ENCODE results near the gene TOR1AIP1.
A peak's percentile ranks its signal among the peaks of the same experiment; 100 is the strongest.
"Not testable (repeated sequence)": the region's sequence is repeated elsewhere in the genome, so short reads cannot be mapped to it uniquely, and the experiment has no call there.

The TOR1AIP1 gene

DNA sequence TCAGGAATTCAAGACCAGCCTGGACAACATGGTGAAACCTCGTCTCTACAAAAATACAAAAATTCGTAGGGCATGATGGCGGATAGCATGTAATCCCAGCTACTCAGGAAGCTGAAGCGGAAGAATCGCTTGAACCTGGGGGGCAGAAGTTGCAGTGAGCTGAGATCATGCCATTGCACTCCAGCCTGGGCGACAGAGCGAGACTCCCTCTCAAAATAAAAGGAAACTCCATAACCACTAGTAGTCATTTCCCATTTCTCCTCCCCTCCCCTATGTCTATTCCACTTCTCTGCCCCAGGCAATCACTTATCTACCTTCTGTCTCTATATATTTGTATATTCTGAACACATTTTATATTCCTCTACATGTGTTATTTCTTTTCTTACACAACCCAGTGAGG is 68.6 kb downstream of the TOR1AIP1 start:
- Histone ChIP-seq H3K4me3 (ENCODE audit: low read length) (no peak overlapping the region), H3K4me1 (ENCODE audit: control insufficient read depth, insufficient read depth, low read length) (peaks cover 5% of the 10 kb centered on the region), H3K36me3 (ENCODE audit: control insufficient read depth, insufficient read depth, low read length, severe bottlenecking) (no peaks in the 10 kb centered on the region), H3K9ac (ENCODE audit: low read length) (no peak overlapping the region), H3K27me3 (replicated peaks; ENCODE audit: control insufficient read depth, insufficient read depth, low read length) (no peaks in the 10 kb centered on the region), H3K9me3 (ENCODE audit: control insufficient read depth, low read length) (no peaks in the 10 kb centered on the region)
- DNase-seq (ENCODE audit: low read depth), result no peak

DNA sequence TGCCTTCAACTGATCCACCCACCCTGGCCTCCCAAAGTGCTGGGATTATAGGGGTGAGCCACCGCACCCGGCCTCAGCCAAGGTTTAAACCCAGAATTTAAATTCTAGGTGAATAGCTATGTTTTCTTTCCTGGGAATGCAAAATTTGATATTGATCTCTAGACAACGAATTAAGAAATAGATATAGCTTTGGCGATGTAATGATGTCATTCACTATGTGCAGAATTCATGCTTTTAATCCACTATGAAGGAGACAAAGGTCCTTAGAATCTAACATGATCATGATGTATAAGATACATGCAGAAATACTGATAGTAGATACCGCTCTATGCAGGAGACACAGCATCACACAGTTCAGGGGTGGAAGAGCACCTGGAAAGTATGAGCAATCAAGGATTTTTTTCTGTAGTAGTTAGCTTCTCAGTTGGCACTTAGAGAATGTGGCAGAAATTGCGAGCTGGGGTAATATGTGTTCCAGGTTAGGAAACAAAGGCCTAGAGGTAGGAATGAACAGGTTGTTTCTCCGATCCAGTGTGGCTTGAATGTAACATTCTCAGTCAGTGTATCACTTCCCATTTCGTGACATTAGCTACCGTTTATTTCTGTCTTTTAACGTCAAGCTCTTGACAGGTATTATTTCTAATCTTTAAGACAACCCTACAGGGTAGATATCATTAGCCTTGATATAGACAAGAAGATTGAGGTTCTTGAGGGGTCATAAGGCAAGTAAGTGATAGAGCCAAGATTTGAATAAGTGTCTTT is 69.5 kb downstream of the TOR1AIP1 start:
- peaks cover 12% of the 10 kb centered on the region for H3K4me1 ChIP-seq (ENCODE audit: control insufficient read depth, insufficient read depth, low read length)
- no peaks in the 10 kb centered on the region for H3K36me3 ChIP-seq (ENCODE audit: control insufficient read depth, insufficient read depth, low read length, severe bottlenecking)
- H3K4me3 ChIP-seq (ENCODE audit: low read length), result no peak overlapping the region
- DNase-seq (ENCODE audit: low read depth), result no peak
- H3K27me3 ChIP-seq (replicated peaks; ENCODE audit: control insufficient read depth, insufficient read depth, low read length), result no peaks in the 10 kb centered on the region
- no peak overlapping the region for H3K9ac ChIP-seq (ENCODE audit: low read length)
- H3K9me3 ChIP-seq (ENCODE audit: control insufficient read depth, low read length), result no peaks in the 10 kb centered on the region

DNA sequence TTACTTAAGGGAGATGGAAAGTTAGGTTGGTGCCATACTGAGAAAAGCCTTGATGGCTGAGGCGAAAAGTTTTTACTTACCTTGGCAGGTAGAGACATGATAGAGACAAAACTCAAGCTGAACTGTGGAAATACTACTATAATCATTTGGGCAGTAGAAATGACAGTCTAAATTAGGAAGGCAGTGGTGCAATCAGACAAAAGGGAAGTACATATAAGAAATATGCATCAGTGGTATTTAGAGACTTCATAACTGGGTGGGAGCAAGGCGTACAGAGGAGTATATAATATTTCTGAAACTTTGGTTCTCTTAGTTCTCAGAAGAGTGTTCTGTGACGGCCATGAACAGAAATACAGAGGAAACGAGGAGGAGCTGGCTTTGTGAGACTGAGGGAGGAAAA is 70.1 kb downstream of the TOR1AIP1 start:
- Histone ChIP-seq H3K36me3 (ENCODE audit: control insufficient read depth, insufficient read depth, low read length, severe bottlenecking) (no peaks in the 10 kb centered on the region), H3K9ac (ENCODE audit: low read length) (no peak overlapping the region), H3K27me3 (replicated peaks; ENCODE audit: control insufficient read depth, insufficient read depth, low read length) (no peaks in the 10 kb centered on the region), H3K4me1 (ENCODE audit: control insufficient read depth, insufficient read depth, low read length) (peaks cover 18% of the 10 kb centered on the region), H3K4me3 (ENCODE audit: low read length) (no peak overlapping the region), H3K9me3 (ENCODE audit: control insufficient read depth, low read length) (no peaks in the 10 kb centered on the region)
- no peak for DNase-seq (ENCODE audit: low read depth)

DNA sequence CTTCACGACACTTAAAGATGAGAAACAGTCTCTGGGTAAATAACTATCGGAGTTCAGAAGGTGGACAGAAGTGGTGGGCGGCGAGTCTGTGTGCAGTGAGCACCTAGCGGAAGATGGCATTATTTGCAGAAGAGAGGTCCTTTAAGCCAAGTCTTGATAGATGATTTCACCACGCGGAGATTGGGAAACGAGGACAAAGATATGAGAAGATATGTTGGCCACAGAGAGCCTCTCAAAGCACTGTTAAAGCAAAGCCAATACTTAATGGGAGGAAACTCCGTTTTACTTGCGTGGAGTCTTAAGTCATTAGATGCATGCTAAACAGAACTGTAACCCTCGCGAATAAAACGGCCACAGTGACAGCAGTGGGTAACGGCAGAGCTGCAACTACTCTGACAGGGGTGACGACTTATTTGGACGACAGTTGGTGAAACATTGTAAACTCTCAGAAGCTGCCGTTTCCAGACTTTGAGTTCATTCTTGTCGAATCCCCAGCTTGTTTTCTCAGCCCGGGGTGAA is 71.9 kb downstream of the TOR1AIP1 start:
- peak overlapping the region; percentile 95 for H3K4me3 ChIP-seq (ENCODE audit: low read length)
- H3K4me1 ChIP-seq (ENCODE audit: control insufficient read depth, insufficient read depth, low read length), result peaks cover 27% of the 10 kb centered on the region
- peak overlapping the region; percentile 92 for H3K9ac ChIP-seq (ENCODE audit: low read length)
- no peaks in the 10 kb centered on the region for H3K36me3 ChIP-seq (ENCODE audit: control insufficient read depth, insufficient read depth, low read length, severe bottlenecking)
- no peaks in the 10 kb centered on the region for H3K9me3 ChIP-seq (ENCODE audit: control insufficient read depth, low read length)
- DNase-seq (ENCODE audit: low read depth), result no peak
- no peaks in the 10 kb centered on the region for H3K27me3 ChIP-seq (replicated peaks; ENCODE audit: control insufficient read depth, insufficient read depth, low read length)

DNA sequence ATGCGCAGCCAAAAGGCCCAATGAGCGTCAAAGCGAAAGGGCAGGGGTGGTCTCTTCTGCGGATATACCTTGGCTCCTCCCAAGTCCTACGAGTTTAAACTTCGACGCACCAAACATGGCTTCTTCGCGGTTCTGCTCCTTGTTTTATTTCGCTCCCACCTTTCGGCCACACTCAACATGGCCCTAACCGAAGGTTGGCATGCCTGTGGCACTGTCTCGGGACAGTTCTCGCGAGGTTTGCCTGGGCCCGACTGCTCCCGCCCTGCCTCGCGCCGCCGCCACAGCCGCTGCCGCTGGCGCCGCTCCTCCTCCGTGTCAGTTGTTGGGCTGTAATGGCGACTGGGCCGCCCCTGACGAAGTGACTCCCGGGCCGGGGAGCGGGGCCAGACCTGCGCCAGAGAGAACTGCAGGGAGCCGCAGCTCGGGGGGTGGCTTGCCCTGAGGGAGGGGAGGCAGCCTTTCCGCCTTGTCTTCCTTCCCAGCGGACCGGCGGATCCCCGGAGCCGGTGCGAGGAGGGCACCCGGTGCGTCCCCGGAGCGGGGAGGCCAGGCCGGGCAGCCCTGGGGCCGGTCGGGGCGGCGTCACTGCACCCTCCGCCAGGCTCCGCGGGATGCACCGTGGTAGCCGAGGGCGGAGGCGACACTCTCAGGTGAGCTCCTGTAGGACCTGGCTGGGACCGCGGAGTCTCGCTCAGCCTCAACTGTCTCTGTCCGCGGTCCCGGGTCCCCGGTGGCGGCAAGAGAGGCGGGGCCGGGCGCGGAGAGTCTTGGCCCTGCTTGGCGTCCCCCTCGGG is 72.6 kb downstream of the TOR1AIP1 start, which contains the start of gene CEP350:
Gene CEP350, plus strand, starts transcription at position 318 of the 794 bp plus-strand sequence. CDS start 31,372 bp downstream, outside the sequence.
- Histone ChIP-seq H3K36me3 (ENCODE audit: control insufficient read depth, insufficient read depth, low read length, severe bottlenecking) (no peaks in the 10 kb centered on the region), H3K27me3 (replicated peaks; ENCODE audit: control insufficient read depth, insufficient read depth, low read length) (no peaks in the 10 kb centered on the region), H3K4me3 (ENCODE audit: low read length) (peak within 1 kb of the TSS; percentile 95), H3K4me1 (ENCODE audit: control insufficient read depth, insufficient read depth, low read length) (peaks cover 27% of the 10 kb centered on the region), H3K9me3 (ENCODE audit: control insufficient read depth, low read length) (no peaks in the 10 kb centered on the region), H3K9ac (ENCODE audit: low read length) (peak within 1 kb of the TSS; percentile 92)
- DNase-seq (ENCODE audit: low read depth), result peak; percentile 99

DNA sequence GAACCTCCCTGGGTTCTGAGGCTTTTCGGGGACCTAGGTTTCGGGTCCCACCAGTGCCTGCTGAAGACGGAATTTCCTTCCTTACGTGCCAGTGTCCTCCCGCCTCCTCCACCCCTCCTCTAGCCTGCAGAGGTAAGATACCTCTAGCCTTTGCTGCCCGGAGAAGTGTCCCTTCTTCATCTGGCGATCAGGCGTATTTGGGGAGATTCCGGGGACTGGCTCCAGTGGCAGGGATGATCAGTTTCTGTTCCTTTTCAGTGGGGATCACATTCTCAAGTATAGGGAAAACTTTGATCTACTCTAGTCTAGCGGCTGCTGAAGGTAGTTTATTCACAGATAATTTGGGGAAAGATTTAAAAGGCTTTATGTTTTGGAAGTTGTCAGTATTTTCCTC is 73.2 kb downstream of the TOR1AIP1 start:
- Histone ChIP-seq H3K9me3 (ENCODE audit: control insufficient read depth, low read length) (no peaks in the 10 kb centered on the region), H3K36me3 (ENCODE audit: control insufficient read depth, insufficient read depth, low read length, severe bottlenecking) (no peaks in the 10 kb centered on the region), H3K4me1 (ENCODE audit: control insufficient read depth, insufficient read depth, low read length) (peaks cover 27% of the 10 kb centered on the region), H3K4me3 (ENCODE audit: low read length) (peak overlapping the region; percentile 95), H3K27me3 (replicated peaks; ENCODE audit: control insufficient read depth, insufficient read depth, low read length) (no peaks in the 10 kb centered on the region), H3K9ac (ENCODE audit: low read length) (peak overlapping the region; percentile 92)
- peak; percentile 55 for DNase-seq (ENCODE audit: low read depth)

DNA sequence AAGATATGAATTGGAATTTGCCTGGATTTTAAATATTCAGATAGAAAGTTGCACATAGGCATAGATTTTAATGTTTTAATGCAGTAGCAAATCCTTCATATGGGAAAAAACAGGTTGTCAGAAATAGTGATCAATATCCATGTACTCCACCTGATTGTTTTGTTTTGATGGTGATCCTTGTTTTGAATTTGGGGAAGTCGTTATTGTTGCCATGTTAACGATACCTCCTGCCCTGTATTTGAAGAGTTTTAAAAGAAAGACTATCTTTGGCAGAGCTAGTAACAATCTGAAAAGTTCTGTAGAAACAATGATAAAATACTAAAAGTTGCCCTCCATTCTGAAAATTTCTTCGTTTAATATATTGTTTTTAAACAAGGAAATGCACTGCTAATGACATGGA is 73.6 kb downstream of the TOR1AIP1 start:
- no peak for DNase-seq (ENCODE audit: low read depth)
- Histone ChIP-seq H3K27me3 (replicated peaks; ENCODE audit: control insufficient read depth, insufficient read depth, low read length) (no peaks in the 10 kb centered on the region), H3K4me1 (ENCODE audit: control insufficient read depth, insufficient read depth, low read length) (peaks cover 27% of the 10 kb centered on the region), H3K9me3 (ENCODE audit: control insufficient read depth, low read length) (no peaks in the 10 kb centered on the region), H3K9ac (ENCODE audit: low read length) (peak overlapping the region; percentile 92), H3K36me3 (ENCODE audit: control insufficient read depth, insufficient read depth, low read length, severe bottlenecking) (no peaks in the 10 kb centered on the region), H3K4me3 (ENCODE audit: low read length) (peak overlapping the region; percentile 95)

DNA sequence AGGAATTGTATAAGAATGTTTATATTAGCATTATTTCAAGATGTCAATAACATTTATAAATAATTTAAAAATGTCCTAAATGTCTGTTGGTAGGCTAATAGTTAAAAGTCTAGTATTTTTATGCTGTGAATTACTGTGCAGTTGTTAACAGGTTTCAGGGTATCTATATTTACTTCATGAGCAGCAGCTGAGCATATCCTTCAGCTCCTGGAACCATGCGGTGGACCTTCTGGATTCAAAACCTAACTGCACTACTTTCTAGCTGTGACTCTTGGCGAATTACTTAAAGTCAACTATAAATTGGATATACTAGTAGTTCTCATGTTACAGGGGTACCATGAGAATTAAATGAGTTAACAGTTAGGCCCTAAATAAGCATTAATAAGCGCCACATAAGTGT is 76.3 kb downstream of the TOR1AIP1 start:
- Histone ChIP-seq H3K4me1 (ENCODE audit: control insufficient read depth, insufficient read depth, low read length) (peaks cover 27% of the 10 kb centered on the region), H3K9ac (ENCODE audit: low read length) (no peak overlapping the region), H3K36me3 (ENCODE audit: control insufficient read depth, insufficient read depth, low read length, severe bottlenecking) (no peaks in the 10 kb centered on the region), H3K4me3 (ENCODE audit: low read length) (no peak overlapping the region), H3K27me3 (replicated peaks; ENCODE audit: control insufficient read depth, insufficient read depth, low read length) (no peaks in the 10 kb centered on the region), H3K9me3 (ENCODE audit: control insufficient read depth, low read length) (no peaks in the 10 kb centered on the region)
- DNase-seq (ENCODE audit: low read depth), result no peak

DNA sequence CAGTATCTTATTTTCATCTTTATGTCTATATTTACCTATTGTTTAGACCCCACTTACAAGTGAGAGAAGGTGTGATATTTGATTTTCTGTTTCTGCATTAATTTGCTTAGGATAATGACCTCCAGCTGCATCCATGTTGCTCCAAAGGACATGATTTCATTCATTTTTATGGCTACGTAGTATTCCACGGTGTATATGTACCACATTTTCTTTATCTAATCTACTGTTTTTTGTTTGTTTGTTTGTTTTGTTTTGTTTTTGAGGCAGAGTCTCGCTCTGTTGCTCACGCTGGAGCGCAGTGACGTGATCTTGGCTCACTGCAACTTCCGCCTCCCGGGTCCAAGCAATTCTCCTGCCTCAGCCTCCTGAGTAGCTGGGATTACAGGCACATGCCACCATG is 80.1 kb downstream of the TOR1AIP1 start:
- not testable (repeated sequence) for H3K27me3 ChIP-seq (replicated peaks; ENCODE audit: control insufficient read depth, insufficient read depth, low read length); H3K4me3 ChIP-seq (ENCODE audit: low read length); H3K9ac ChIP-seq (ENCODE audit: low read length); H3K9me3 ChIP-seq (ENCODE audit: control insufficient read depth, low read length); DNase-seq (ENCODE audit: low read depth); H3K36me3 ChIP-seq (ENCODE audit: control insufficient read depth, insufficient read depth, low read length, severe bottlenecking)
- peaks cover 19% of the 10 kb centered on the region for H3K4me1 ChIP-seq (ENCODE audit: control insufficient read depth, insufficient read depth, low read length)

DNA sequence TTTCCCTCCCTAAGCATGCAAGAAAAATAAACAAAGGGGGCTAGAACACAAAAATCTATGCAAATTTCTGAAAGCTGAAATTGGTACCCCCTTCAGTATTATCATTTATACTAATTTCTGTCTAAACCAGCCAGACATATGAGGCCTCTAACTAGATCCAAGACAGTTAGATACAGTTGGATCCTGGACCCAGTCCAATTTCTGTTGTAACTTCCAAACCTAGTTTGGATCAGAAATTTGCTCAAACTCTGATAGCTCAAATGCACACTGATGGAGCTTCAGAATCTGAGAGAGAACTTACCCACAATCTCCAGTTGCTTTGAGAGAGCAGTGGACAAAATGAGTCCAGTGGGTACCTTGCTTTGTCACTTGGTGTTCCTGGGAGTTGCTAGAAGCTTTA is 84.5 kb downstream of the TOR1AIP1 start:
- H3K4me3 ChIP-seq (ENCODE audit: low read length), result no peak overlapping the region
- H3K36me3 ChIP-seq (ENCODE audit: control insufficient read depth, insufficient read depth, low read length, severe bottlenecking), result peaks cover 6% of the 10 kb centered on the region
- peaks cover 40% of the 10 kb centered on the region for H3K4me1 ChIP-seq (ENCODE audit: control insufficient read depth, insufficient read depth, low read length)
- no peaks in the 10 kb centered on the region for H3K27me3 ChIP-seq (replicated peaks; ENCODE audit: control insufficient read depth, insufficient read depth, low read length)
- no peaks in the 10 kb centered on the region for H3K9me3 ChIP-seq (ENCODE audit: control insufficient read depth, low read length)
- peak; percentile 51 for DNase-seq (ENCODE audit: low read depth)
- H3K9ac ChIP-seq (ENCODE audit: low read length), result no peak overlapping the region

DNA sequence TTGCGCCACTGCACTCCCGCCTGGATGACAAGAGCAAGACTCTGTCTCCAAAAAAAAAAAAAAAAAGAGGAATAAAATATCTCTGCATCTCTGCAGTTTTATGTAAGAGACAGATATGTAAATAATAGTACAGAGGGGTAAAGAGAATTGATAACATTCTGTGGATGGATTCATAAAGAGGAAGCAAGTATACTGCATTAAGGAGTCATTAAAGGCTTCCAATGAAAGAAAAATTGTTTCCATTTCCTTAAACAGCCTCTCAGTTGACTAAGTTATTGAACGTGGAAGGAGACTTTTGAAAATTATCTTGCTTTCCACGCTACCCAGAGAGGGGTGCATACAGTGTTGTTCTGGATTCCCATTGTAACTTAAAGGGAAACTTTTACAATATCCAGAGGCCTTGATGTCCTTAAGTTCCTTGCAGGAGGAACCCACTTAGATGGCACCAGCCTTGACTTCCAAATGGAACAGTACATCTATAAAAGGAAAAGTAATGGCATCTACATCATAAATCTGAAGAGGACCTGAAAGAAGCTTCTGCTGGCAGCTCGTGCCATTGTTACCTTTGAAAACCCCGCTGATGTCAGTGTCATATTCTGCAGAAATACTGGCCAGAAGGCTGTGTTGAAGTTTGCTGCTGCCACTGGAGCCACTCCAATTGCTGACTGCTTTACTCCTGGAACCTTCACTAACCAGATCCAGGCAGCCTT is 86.4 kb downstream of the TOR1AIP1 start:
- H3K36me3 ChIP-seq (ENCODE audit: control insufficient read depth, insufficient read depth, low read length, severe bottlenecking), result peaks cover 6% of the 10 kb centered on the region
- peak overlapping the region; percentile 62 for H3K4me3 ChIP-seq (ENCODE audit: low read length)
- peak overlapping the region; percentile 81 for H3K9ac ChIP-seq (ENCODE audit: low read length)
- DNase-seq (ENCODE audit: low read depth), result no peak
- no peaks in the 10 kb centered on the region for H3K27me3 ChIP-seq (replicated peaks; ENCODE audit: control insufficient read depth, insufficient read depth, low read length)
- H3K9me3 ChIP-seq (ENCODE audit: control insufficient read depth, low read length), result no peaks in the 10 kb centered on the region
- peaks cover 48% of the 10 kb centered on the region for H3K4me1 ChIP-seq (ENCODE audit: control insufficient read depth, insufficient read depth, low read length)
